C4-2B (cell line): Measurements from ENCODE around the gene CEP85.

Source experiments
- H3K27ac ChIP-seq: fragments of 450-650 bp; 2 replicates; pipeline ENCODE4 v1.5.1; 2017
- ZFX ChIP-seq: fragments of 450-650 bp; IDR thresholded peaks from 2 replicates; pipeline ENCODE4 v1.6.1; 2017
- TF ChIP-seq, protein P1 (sequence below): fragments of 450-650 bp; conservative IDR thresholded peaks from 2 replicates; pipeline ENCODE4 v1.5.1; 2017; ENCODE audit warnings: mild to moderate bottlenecking

The CEP85 gene

DNA sequence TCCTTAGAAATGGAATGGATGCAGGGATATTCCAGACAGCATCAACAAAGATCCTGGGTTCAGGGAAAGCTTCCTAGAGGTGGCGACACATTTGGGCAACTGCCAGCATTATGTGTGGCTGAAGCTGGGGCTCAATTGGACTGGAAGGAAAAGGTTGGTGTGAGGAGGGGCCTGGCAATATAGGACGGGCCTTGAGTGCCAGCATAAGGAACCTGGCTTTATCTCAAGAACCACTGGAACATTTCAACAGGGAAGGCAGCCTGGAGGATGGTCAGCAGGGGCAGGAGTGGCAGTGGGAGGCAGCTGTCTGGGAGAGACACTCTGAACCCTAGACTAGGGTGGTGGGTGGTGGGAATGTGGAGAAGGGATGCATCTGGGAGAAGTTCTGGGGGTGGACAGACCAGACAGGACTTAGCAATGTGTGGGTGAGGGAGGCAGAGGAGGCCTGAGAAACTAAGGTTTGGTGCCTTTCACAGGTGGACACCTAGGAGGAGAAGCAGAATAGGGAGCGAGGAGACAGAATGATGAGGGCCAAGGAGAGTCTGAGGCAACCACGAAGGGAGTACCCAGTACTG lies 49.4 kb downstream of the CEP85 start:
- TF ChIP-seq, protein P1, sequence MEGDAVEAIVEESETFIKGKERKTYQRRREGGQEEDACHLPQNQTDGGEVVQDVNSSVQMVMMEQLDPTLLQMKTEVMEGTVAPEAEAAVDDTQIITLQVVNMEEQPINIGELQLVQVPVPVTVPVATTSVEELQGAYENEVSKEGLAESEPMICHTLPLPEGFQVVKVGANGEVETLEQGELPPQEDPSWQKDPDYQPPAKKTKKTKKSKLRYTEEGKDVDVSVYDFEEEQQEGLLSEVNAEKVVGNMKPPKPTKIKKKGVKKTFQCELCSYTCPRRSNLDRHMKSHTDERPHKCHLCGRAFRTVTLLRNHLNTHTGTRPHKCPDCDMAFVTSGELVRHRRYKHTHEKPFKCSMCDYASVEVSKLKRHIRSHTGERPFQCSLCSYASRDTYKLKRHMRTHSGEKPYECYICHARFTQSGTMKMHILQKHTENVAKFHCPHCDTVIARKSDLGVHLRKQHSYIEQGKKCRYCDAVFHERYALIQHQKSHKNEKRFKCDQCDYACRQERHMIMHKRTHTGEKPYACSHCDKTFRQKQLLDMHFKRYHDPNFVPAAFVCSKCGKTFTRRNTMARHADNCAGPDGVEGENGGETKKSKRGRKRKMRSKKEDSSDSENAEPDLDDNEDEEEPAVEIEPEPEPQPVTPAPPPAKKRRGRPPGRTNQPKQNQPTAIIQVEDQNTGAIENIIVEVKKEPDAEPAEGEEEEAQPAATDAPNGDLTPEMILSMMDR, result no peak
- no peak for TF ChIP-seq ZFX
- no peak overlapping the region for H3K27ac ChIP-seq

DNA sequence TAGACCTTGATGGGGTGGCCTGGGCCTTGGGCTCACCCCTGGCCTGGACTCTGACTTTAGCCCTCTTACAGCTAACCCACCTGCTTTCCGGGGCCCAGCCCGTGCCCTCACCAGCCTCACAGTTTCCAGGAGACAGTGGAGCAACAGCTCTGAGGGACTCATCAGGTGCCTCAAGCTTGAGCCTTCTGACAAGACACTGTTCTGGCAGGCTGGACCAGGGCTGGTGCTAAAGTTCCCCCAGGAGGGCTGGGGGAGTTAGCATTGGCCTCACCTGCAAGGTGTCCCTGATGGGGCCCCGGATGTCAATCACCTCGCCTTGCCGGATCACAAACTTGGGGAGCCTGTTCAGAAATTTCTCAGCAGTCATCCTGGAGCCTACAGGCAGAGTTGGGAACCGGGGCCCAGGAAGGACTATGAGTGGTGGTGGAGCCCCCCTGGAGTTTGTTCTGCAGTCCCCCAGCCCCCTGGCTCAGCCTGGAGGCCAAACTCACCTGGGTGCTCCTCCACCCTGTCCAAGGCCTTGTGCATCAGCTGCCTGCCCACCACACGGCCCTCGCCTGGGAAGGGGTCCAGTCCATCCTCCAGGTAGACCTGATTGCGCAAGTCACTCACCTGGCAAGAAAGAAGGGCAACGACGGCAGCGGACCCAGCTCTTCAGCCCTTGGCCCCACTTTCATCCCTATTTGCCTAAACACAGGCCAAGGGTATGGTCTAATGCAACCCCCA lies 50.0 kb downstream of the CEP85 start:
- H3K27ac ChIP-seq, result no peak overlapping the region
- TF ChIP-seq ZFX, result no peak
- TF ChIP-seq, protein P1, result no peak

DNA sequence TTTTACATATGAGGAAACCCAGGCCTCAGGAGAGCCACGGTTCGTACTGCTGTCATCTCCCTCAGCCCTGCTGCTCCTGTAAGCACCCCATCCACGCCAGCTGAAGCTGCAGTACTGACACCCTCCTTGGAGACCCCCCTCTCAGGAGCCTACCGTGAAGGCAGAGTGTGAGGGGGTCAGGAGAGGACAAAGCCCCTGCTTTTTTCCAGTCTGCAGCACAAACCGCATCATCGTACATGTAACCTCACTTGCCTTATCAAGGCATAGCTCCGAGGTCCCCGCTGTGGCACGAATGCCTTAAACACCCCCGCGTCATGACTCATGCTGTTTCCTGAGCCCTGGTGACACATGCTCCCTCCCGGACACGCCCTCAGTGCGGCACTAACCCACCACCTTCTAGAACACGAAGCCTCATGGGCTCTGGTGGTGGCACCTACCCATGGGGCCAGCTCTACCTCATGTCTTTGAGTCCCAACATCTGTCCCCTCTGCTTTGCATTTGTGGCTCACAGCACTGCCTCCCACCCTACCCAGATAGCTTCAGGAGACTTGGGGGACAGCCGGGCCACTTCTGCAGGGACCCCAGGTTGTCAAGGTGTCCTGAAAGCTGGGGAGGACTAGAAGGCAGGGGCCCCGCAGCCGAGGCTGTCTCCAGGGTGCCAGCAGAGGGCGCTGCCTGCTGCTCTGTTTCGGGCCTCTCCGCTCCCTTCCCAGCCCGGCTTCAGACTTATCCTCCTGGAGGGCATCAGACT lies 50.8 kb downstream of the CEP85 start:
- H3K27ac ChIP-seq, result no peak overlapping the region
- TF ChIP-seq, protein P1, result peak; percentile 74
- TF ChIP-seq ZFX, result no peak

DNA sequence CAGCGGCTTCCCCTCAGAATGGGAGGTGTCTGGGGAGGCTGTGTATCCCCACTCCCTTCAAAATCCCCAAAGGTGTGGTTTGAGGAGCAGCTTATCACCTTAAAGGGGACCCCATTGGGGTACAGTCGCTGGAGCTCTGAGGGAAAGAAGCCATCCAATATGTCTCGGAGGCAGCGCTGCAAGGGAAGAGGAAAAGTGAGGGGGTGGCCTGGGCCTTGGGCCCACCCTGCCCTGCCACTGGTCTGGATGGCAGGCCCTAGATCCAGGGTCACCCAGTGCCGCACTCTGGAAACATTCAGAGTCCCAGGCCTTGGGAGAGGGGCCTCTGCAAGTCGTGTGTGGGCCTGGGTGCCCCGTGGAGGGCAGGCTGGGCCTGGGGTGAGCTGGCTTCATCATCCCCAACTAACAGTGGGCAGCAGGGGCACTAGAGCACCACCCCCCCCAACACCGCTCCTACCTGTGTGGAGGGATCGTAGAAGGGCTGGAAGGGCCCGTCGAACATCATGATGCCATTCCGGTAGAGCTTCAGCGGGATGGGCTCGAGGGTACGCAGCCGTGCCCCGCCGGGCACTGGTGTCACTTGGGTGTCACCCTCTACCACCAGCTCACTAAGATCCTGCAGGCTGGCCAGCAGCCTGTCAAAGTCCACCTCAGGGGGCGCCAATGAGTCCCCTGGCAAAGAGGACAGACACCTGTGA lies 51.5 kb downstream of the CEP85 start:
- TF ChIP-seq, protein P1, result peak; percentile 55
- no peak for TF ChIP-seq ZFX
- no peak overlapping the region for H3K27ac ChIP-seq

DNA sequence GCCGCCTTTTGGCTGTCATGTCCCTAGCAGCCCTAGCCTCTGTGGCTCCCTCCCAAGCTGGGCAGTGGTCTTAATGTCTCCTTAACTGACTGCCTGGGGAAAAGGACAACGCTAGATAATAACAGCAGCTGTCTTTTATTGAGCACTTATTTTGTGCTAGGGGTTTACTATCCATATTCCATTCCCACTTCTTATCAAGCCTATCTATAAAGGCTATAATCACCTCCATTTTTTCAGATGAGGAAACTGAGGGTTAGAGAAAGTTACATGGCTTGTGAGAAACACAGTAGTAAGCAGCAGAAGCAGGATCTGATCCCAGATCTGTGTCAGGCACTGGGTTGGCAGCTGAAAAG lies 52.0 kb downstream of the CEP85 start:
- no peak for TF ChIP-seq ZFX
- TF ChIP-seq, protein P1, result no peak
- H3K27ac ChIP-seq, result no peak overlapping the region

DNA sequence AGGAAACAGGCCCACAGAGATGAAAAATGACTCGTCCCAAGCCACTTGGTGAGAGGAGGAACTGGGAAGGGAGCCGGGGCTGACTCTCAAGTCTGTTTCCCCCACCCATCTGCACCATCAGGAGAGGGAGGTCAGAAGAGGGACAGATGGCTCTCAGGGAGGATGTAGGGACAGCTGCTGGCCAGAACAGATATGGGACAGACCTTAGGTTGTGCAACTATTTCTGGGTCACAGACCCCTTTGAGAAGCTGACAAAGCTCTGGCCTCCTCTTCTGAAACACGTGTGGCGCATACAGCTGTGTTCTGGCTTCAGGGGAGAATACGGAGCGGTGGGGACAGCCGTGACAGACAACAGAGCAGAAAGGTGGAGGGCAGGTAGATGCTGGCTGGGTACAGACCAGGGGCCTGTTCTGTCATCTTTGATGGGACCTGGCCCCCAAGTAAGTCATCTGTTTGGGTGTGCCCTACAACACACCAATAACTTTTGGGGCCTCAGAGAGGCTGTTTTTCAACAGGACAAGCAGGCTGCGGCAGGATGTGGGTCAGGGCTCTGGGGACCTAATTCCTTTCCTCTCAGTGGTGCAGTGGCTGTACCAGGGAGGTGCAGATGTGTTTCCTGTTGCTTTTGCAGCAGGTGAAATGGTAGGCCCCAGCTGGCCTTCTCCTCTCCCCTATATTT lies 53.2 kb downstream of the CEP85 start:
- TF ChIP-seq, protein P1, result no peak
- no peak for TF ChIP-seq ZFX
- H3K27ac ChIP-seq, result no peak overlapping the region
